Measurements from ENCODE around the gene SETD3. TPM values are rescaled to one million over a fixed set of nuclear protein-coding genes. Genes with fewer than 3 reads are reported as not detected.

SETD3 gene
- total and polyA plus RNA-seq, 2 donors (not counting 1 experiment from before 2014, with no cell fraction given): 11.0 to 32.1 TPM

- no peak overlapping the region for H3K4me2 ChIP-seq (replicated peaks; ENCODE audit: low read depth, low read length, poor library complexity, severe bottlenecking)
- no peaks in the 10 kb centered on the region for H3K36me3 ChIP-seq (replicated peaks in 1 of 2; ENCODE audit: control extremely low read depth in 1 of 2, control insufficient read depth in 1 of 2, extremely low read depth in 1 of 2, insufficient read depth in 2 of 2, low read length in 1 of 2)
- H3K9me3 ChIP-seq (ENCODE audit: control extremely low read depth in 1 of 3, control insufficient read depth in 2 of 3, insufficient read depth in 1 of 3, low read length in 2 of 3): peaks cover 0 to 3% (median 0%) of the 10 kb centered on the region in 3 donors
- POLR2A ChIA-PET: no interaction called here
- no peak overlapping the region for H3K27ac Mint-ChIP-seq
- H3K9me3 Mint-ChIP-seq (ENCODE audit: insufficient read depth): no peaks in the 10 kb centered on the region
- H4K20me1 ChIP-seq (ENCODE audit: control insufficient read depth, insufficient read depth, low read length, poor library complexity, severe bottlenecking): no peaks in the 10 kb centered on the region
- H3K4me1 ChIP-seq (ENCODE audit: control insufficient read depth in 2 of 2, insufficient read depth in 2 of 2, low read length in 2 of 2): no peaks in the 10 kb centered on the region
- H3K27ac ChIP-seq (ENCODE audit: low read length in 2 of 2): no peak overlapping the region
- DNase-seq: no peak
- 87% methylated on average over 5 of the region's 7 CpGs for WGBS (ENCODE audit: insufficient coverage)
- no peak for ATAC-seq (ENCODE audit: low read depth)
- no peaks in the 10 kb centered on the region for H3K79me2 ChIP-seq (ENCODE audit: control insufficient read depth, insufficient read depth, low read length)
- no peak for TF ChIP-seq EZH2 (IDR thresholded peaks at IDR 0.05; ENCODE audit: borderline replicate concordance, insufficient read depth, low read depth, low read length, poor library complexity, severe bottlenecking)
- H3K27me3 ChIP-seq (replicated peaks in 1 of 4; ENCODE audit: control extremely low read depth in 1 of 4, control insufficient read depth in 3 of 4, insufficient read depth in 4 of 4, low read length in 3 of 4): no peaks in the 10 kb centered on the region
- no peaks in the 10 kb centered on the region for H3K4me1 Mint-ChIP-seq
- no peak overlapping the region for H3K9ac ChIP-seq (ENCODE audit: low read length)
- intact Hi-C loops (cut with micrococcal nuclease): no loop called here
- no peaks in the 10 kb centered on the region for H3K27me3 Mint-ChIP-seq
- H2AFZ ChIP-seq (ENCODE audit: insufficient read depth, low read depth, low read length, poor library complexity, severe bottlenecking): no peak overlapping the region
- CTCF ChIA-PET: no interaction called here
- H3K4me3 Mint-ChIP-seq: no peak overlapping the region
- no peak overlapping the region for H3K4me3 ChIP-seq (ENCODE audit: control extremely low read depth in 1 of 5, extremely low read depth in 1 of 5, insufficient read depth in 1 of 5, low read depth in 2 of 5, low read length in 4 of 5)
Observed at GRCh38 chr14:99354166-99354875, 126.3 kb downstream of the SETD3 start.

GRCh38 chr14:99352688-99353280, 127.9 kb downstream of the SETD3 start:
- ChIA-PET CTCF (no interaction called here), POLR2A (no interaction called here)
- TF ChIP-seq CTCF (IDR thresholded peaks at IDR 0.05): no peak
- no peak for TF ChIP-seq EZH2 (IDR thresholded peaks at IDR 0.05; ENCODE audit: borderline replicate concordance, insufficient read depth, low read depth, low read length, poor library complexity, severe bottlenecking)
- no peak overlapping the region for H3K4me3 ChIP-seq (ENCODE audit: control extremely low read depth in 1 of 5, extremely low read depth in 1 of 5, insufficient read depth in 1 of 5, low read depth in 2 of 5, low read length in 4 of 5)
- no peaks in the 10 kb centered on the region for H3K4me1 ChIP-seq (ENCODE audit: control insufficient read depth in 2 of 2, insufficient read depth in 2 of 2, low read length in 2 of 2)
- intact Hi-C loops (cut with micrococcal nuclease): no loop called here
- no peak overlapping the region for H3K4me3 Mint-ChIP-seq
- no peaks in the 10 kb centered on the region for H3K27me3 Mint-ChIP-seq
- no peak overlapping the region for H3K9ac ChIP-seq (ENCODE audit: low read length)
- no peaks in the 10 kb centered on the region for H3K36me3 ChIP-seq (replicated peaks in 1 of 2; ENCODE audit: control extremely low read depth in 1 of 2, control insufficient read depth in 1 of 2, extremely low read depth in 1 of 2, insufficient read depth in 2 of 2, low read length in 1 of 2)
- peaks cover 0 to 5% (median 0%) of the 10 kb centered on the region in 3 donors for H3K9me3 ChIP-seq (ENCODE audit: control extremely low read depth in 1 of 3, control insufficient read depth in 2 of 3, insufficient read depth in 1 of 3, low read length in 2 of 3)
- H3K27ac Mint-ChIP-seq: no peak overlapping the region
- ATAC-seq (ENCODE audit: low read depth) (no peak), DNase-seq (no peak)
- no peaks in the 10 kb centered on the region for H3K79me2 ChIP-seq (ENCODE audit: control insufficient read depth, insufficient read depth, low read length)
- H4K20me1 ChIP-seq (ENCODE audit: control insufficient read depth, insufficient read depth, low read length, poor library complexity, severe bottlenecking): no peaks in the 10 kb centered on the region
- H3K9me3 Mint-ChIP-seq (ENCODE audit: insufficient read depth): no peaks in the 10 kb centered on the region
- H2AFZ ChIP-seq (ENCODE audit: insufficient read depth, low read depth, low read length, poor library complexity, severe bottlenecking): no peak overlapping the region
- H3K27me3 ChIP-seq (replicated peaks in 1 of 4; ENCODE audit: control extremely low read depth in 1 of 4, control insufficient read depth in 3 of 4, insufficient read depth in 4 of 4, low read length in 3 of 4): no peaks in the 10 kb centered on the region
- no peak overlapping the region for H3K4me2 ChIP-seq (replicated peaks; ENCODE audit: low read depth, low read length, poor library complexity, severe bottlenecking)
- H3K27ac ChIP-seq (ENCODE audit: low read length in 2 of 2): no peak overlapping the region
- H3K4me1 Mint-ChIP-seq: no peaks in the 10 kb centered on the region
- 94% methylated on average over 18 of the region's 26 CpGs for WGBS (ENCODE audit: insufficient coverage)
